ENCODE data around the gene NUP37.

DNA sequence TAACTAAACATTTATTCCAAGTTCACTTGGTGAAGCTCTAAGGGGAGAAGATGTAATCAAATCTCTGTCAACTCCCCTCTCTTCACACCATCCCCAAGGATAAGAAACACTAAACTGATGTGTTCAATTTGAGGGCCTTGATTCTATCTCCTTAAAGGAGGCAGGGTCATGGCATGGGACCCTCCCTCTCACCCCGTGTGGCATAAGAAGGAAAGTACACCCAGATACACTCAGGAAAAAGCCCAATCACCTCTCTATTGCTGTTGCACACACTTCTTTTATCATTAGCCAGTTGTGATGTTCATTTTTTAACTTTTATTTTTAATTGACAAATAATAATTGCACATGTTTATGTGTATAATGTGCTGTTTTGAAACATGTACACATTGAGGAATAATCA is 93.2 kb downstream of the NUP37 start:
- TF ChIP-seq POLR2A (IDR thresholded peaks at IDR 0.05), result no peak
- TF ChIP-seq, protein P1, sequence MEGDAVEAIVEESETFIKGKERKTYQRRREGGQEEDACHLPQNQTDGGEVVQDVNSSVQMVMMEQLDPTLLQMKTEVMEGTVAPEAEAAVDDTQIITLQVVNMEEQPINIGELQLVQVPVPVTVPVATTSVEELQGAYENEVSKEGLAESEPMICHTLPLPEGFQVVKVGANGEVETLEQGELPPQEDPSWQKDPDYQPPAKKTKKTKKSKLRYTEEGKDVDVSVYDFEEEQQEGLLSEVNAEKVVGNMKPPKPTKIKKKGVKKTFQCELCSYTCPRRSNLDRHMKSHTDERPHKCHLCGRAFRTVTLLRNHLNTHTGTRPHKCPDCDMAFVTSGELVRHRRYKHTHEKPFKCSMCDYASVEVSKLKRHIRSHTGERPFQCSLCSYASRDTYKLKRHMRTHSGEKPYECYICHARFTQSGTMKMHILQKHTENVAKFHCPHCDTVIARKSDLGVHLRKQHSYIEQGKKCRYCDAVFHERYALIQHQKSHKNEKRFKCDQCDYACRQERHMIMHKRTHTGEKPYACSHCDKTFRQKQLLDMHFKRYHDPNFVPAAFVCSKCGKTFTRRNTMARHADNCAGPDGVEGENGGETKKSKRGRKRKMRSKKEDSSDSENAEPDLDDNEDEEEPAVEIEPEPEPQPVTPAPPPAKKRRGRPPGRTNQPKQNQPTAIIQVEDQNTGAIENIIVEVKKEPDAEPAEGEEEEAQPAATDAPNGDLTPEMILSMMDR (IDR thresholded peaks at IDR 0.05 in 4 of 5, conservative IDR thresholded peaks at IDR 0.05 in 1 of 5), result no peak

Measured in gastrocnemius medialis (tissue), 4 donors.